ENCODE data around the gene CHTOP.

The CHTOP gene

GRCh38 chr1:153643100-153643499 lies 9.2 kb downstream of the CHTOP start:
- H3K4me3 ChIP-seq (ENCODE audit: low read depth in 1 of 2, low read length in 2 of 2): no peak overlapping the region
- H3K36me3 ChIP-seq (ENCODE audit: control insufficient read depth in 1 of 2, insufficient read depth in 2 of 2, low read length in 2 of 2): peaks cover 64 to 84% of the 10 kb centered on the region in 2 donors
- H3K27ac ChIP-seq (ENCODE audit: low read depth, low read length): no peak overlapping the region
- peaks cover 1 to 19% of the 10 kb centered on the region in 2 donors for H3K4me1 ChIP-seq (ENCODE audit: control insufficient read depth in 1 of 2, insufficient read depth in 2 of 2, low read length in 2 of 2)
- H3K9ac ChIP-seq (ENCODE audit: low read depth in 1 of 2, low read length in 2 of 2): no peak overlapping the region
- no peaks in the 10 kb centered on the region for H3K9me3 ChIP-seq (ENCODE audit: control insufficient read depth in 1 of 2, low read length in 2 of 2)
- H3K27me3 ChIP-seq (ENCODE audit: control insufficient read depth in 1 of 2, insufficient read depth in 2 of 2, low read length in 2 of 2): no peaks in the 10 kb centered on the region

- no peak overlapping the region for H3K27ac ChIP-seq (ENCODE audit: low read depth, low read length)
- H3K27me3 ChIP-seq (ENCODE audit: control insufficient read depth in 1 of 2, insufficient read depth in 2 of 2, low read length in 2 of 2): no peaks in the 10 kb centered on the region
- H3K9me3 ChIP-seq (ENCODE audit: control insufficient read depth in 1 of 2, low read length in 2 of 2): no peaks in the 10 kb centered on the region
- peaks cover 58 to 77% of the 10 kb centered on the region in 2 donors for H3K36me3 ChIP-seq (ENCODE audit: control insufficient read depth in 1 of 2, insufficient read depth in 2 of 2, low read length in 2 of 2)
- H3K4me3 ChIP-seq (ENCODE audit: low read depth in 1 of 2, low read length in 2 of 2): no peak overlapping the region
- peaks cover 0 to 15% of the 10 kb centered on the region in 2 donors for H3K4me1 ChIP-seq (ENCODE audit: control insufficient read depth in 1 of 2, insufficient read depth in 2 of 2, low read length in 2 of 2)
- no peak overlapping the region for H3K9ac ChIP-seq (ENCODE audit: low read depth in 1 of 2, low read length in 2 of 2)
Measured at GRCh38 chr1:153643816-153644215, 9.9 kb downstream of the CHTOP start.

- Histone ChIP-seq H3K9me3 (ENCODE audit: control insufficient read depth in 1 of 2, low read length in 2 of 2) (no peaks in the 10 kb centered on the region), H3K4me1 (ENCODE audit: control insufficient read depth in 1 of 2, insufficient read depth in 2 of 2, low read length in 2 of 2) (peaks cover 0 to 15% of the 10 kb centered on the region in 2 donors), H3K27me3 (ENCODE audit: control insufficient read depth in 1 of 2, insufficient read depth in 2 of 2, low read length in 2 of 2) (no peaks in the 10 kb centered on the region), H3K36me3 (ENCODE audit: control insufficient read depth in 1 of 2, insufficient read depth in 2 of 2, low read length in 2 of 2) (peaks cover 39 to 49% of the 10 kb centered on the region in 2 donors), H3K27ac (ENCODE audit: low read depth, low read length) (no peak overlapping the region), H3K9ac (ENCODE audit: low read depth in 1 of 2, low read length in 2 of 2) (no peak overlapping the region), H3K4me3 (ENCODE audit: low read depth in 1 of 2, low read length in 2 of 2) (no peak overlapping the region)
Measured at GRCh38 chr1:153646672-153647345, 12.9 kb downstream of the CHTOP start.

- no peak overlapping the region for H3K27ac ChIP-seq (ENCODE audit: low read depth, low read length)
Measured at GRCh38 chr1:153647346-153647714, 13.5 kb downstream of the CHTOP start.

GRCh38 chr1:153648000-153648643 lies 14.3 kb downstream of the CHTOP start:
- H3K9ac ChIP-seq (ENCODE audit: low read depth in 1 of 2, low read length in 2 of 2): no peak overlapping the region
- no peaks in the 10 kb centered on the region for H3K27me3 ChIP-seq (ENCODE audit: control insufficient read depth in 1 of 2, insufficient read depth in 2 of 2, low read length in 2 of 2)
- peaks cover 3 to 15% of the 10 kb centered on the region in 2 donors for H3K4me1 ChIP-seq (ENCODE audit: control insufficient read depth in 1 of 2, insufficient read depth in 2 of 2, low read length in 2 of 2)
- H3K4me3 ChIP-seq (ENCODE audit: low read depth in 1 of 2, low read length in 2 of 2): no peak overlapping the region
- peaks cover 25 to 36% of the 10 kb centered on the region in 2 donors for H3K36me3 ChIP-seq (ENCODE audit: control insufficient read depth in 1 of 2, insufficient read depth in 2 of 2, low read length in 2 of 2)
- no peak overlapping the region for H3K27ac ChIP-seq (ENCODE audit: low read depth, low read length)
- no peaks in the 10 kb centered on the region for H3K9me3 ChIP-seq (ENCODE audit: control insufficient read depth in 1 of 2, low read length in 2 of 2)

More at GRCh38 chr1:153647346-153647714, 13.5 kb downstream of the CHTOP start:
- Histone ChIP-seq H3K36me3 (ENCODE audit: control insufficient read depth in 1 of 2, insufficient read depth in 2 of 2, low read length in 2 of 2) (peaks cover 33 to 44% of the 10 kb centered on the region in 2 donors), H3K9me3 (ENCODE audit: control insufficient read depth in 1 of 2, low read length in 2 of 2) (no peaks in the 10 kb centered on the region), H3K4me3 (ENCODE audit: low read depth in 1 of 2, low read length in 2 of 2) (no peak overlapping the region), H3K4me1 (ENCODE audit: control insufficient read depth in 1 of 2, insufficient read depth in 2 of 2, low read length in 2 of 2) (peaks cover 0 to 15% of the 10 kb centered on the region in 2 donors), H3K9ac (ENCODE audit: low read depth in 1 of 2, low read length in 2 of 2) (no peak overlapping the region), H3K27me3 (ENCODE audit: control insufficient read depth in 1 of 2, insufficient read depth in 2 of 2, low read length in 2 of 2) (no peaks in the 10 kb centered on the region)

- Histone ChIP-seq H3K4me1 (ENCODE audit: control insufficient read depth in 1 of 2, insufficient read depth in 2 of 2, low read length in 2 of 2) (peaks cover 3 to 8% of the 10 kb centered on the region in 2 donors), H3K4me3 (ENCODE audit: low read depth in 1 of 2, low read length in 2 of 2) (no peak overlapping the region), H3K27me3 (ENCODE audit: control insufficient read depth in 1 of 2, insufficient read depth in 2 of 2, low read length in 2 of 2) (no peaks in the 10 kb centered on the region), H3K9me3 (ENCODE audit: control insufficient read depth in 1 of 2, low read length in 2 of 2) (no peaks in the 10 kb centered on the region), H3K27ac (ENCODE audit: low read depth, low read length) (no peak overlapping the region), H3K36me3 (ENCODE audit: control insufficient read depth in 1 of 2, insufficient read depth in 2 of 2, low read length in 2 of 2) (peaks cover 14 to 25% of the 10 kb centered on the region in 2 donors), H3K9ac (ENCODE audit: low read depth in 1 of 2, low read length in 2 of 2) (no peak overlapping the region)
Measured at GRCh38 chr1:153649137-153649862, 15.4 kb downstream of the CHTOP start.

- H3K27me3 ChIP-seq (ENCODE audit: control insufficient read depth in 1 of 2, insufficient read depth in 2 of 2, low read length in 2 of 2): no peaks in the 10 kb centered on the region
- no peak overlapping the region for H3K9ac ChIP-seq (ENCODE audit: low read depth in 1 of 2, low read length in 2 of 2)
- H3K4me3 ChIP-seq (ENCODE audit: low read depth in 1 of 2, low read length in 2 of 2): no peak overlapping the region
- peaks cover 13 to 19% of the 10 kb centered on the region in 2 donors for H3K36me3 ChIP-seq (ENCODE audit: control insufficient read depth in 1 of 2, insufficient read depth in 2 of 2, low read length in 2 of 2)
- no peak overlapping the region for H3K27ac ChIP-seq (ENCODE audit: low read depth, low read length)
- H3K4me1 ChIP-seq (ENCODE audit: control insufficient read depth in 1 of 2, insufficient read depth in 2 of 2, low read length in 2 of 2): peaks cover 3 to 8% of the 10 kb centered on the region in 2 donors
- no peaks in the 10 kb centered on the region for H3K9me3 ChIP-seq (ENCODE audit: control insufficient read depth in 1 of 2, low read length in 2 of 2)
Measured at GRCh38 chr1:153649863-153650235, 16.0 kb downstream of the CHTOP start.

- no peaks in the 10 kb centered on the region for H3K36me3 ChIP-seq (ENCODE audit: control insufficient read depth in 1 of 2, insufficient read depth in 2 of 2, low read length in 2 of 2)
- peaks cover 3 to 8% of the 10 kb centered on the region in 2 donors for H3K4me1 ChIP-seq (ENCODE audit: control insufficient read depth in 1 of 2, insufficient read depth in 2 of 2, low read length in 2 of 2)
- H3K9ac ChIP-seq (ENCODE audit: low read depth in 1 of 2, low read length in 2 of 2): no peak overlapping the region
- no peak overlapping the region for H3K4me3 ChIP-seq (ENCODE audit: low read depth in 1 of 2, low read length in 2 of 2)
- no peak overlapping the region for H3K27ac ChIP-seq (ENCODE audit: low read depth, low read length)
- H3K27me3 ChIP-seq (ENCODE audit: control insufficient read depth in 1 of 2, insufficient read depth in 2 of 2, low read length in 2 of 2): no peaks in the 10 kb centered on the region
- H3K9me3 ChIP-seq (ENCODE audit: control insufficient read depth in 1 of 2, low read length in 2 of 2): no peaks in the 10 kb centered on the region
Measured at GRCh38 chr1:153651771-153652170, 17.9 kb downstream of the CHTOP start.

- Histone ChIP-seq H3K4me3 (ENCODE audit: low read depth in 1 of 2, low read length in 2 of 2) (no peak overlapping the region), H3K9ac (ENCODE audit: low read depth in 1 of 2, low read length in 2 of 2) (no peak overlapping the region), H3K36me3 (ENCODE audit: control insufficient read depth in 1 of 2, insufficient read depth in 2 of 2, low read length in 2 of 2) (no peaks in the 10 kb centered on the region), H3K27me3 (ENCODE audit: control insufficient read depth in 1 of 2, insufficient read depth in 2 of 2, low read length in 2 of 2) (no peaks in the 10 kb centered on the region), H3K27ac (ENCODE audit: low read depth, low read length) (no peak overlapping the region), H3K9me3 (ENCODE audit: control insufficient read depth in 1 of 2, low read length in 2 of 2) (no peaks in the 10 kb centered on the region), H3K4me1 (ENCODE audit: control insufficient read depth in 1 of 2, insufficient read depth in 2 of 2, low read length in 2 of 2) (peaks cover 3 to 8% of the 10 kb centered on the region in 2 donors)
Measured at GRCh38 chr1:153652805-153653500, 19.1 kb downstream of the CHTOP start.

All from duodenal mucosa (tissue), 2 donors.